GM21619 (cell line): ENCODE results near the gene TCF12.

Experiments used
- ATAC-seq: cut with Tn5 transposase; IDR thresholded peaks from one replicate; pipeline ENCODE4 v1.9.1; 2021; ENCODE audit not compliant: unreplicated experiment

Gene TCF12

DNA sequence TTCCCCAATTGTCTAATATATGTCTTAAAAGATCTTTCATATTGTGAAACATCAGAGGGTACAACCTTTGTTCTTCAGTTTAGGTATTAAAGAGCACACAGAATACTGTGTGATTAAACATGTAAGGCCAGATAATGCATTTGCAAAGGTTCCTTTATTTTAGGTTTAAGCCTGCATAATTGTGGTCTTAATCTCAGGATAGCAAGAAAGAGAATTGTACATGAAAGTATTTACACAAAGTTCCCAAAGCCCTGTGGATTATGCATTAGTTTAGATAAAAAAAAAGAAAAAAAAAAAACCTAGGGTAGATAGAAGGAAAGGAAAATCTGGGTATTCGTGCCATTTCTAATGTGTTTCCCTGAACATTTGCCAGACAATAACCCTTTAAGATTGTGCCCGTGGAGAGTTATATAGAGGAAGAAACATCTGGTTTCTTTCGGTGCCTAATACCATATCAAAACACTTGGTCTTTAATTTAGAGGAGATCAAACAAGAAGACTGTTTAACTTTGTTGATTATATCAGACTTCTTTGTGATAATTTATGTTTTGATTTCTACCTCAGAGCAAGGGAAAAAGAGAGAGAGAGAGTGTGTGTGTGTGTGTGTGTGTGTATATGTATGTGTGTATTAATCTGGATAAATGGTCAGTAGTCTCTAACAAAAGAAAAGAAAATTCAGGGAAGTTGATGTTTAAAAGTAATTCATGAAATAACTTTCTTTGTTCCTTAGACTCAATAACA, 318.3 kb downstream of the TCF12 start:
- ATAC-seq: no peak

- no peak for ATAC-seq
Observed at GRCh38 chr15:57237301-57237642, 318.8 kb downstream of the TCF12 start.

DNA sequence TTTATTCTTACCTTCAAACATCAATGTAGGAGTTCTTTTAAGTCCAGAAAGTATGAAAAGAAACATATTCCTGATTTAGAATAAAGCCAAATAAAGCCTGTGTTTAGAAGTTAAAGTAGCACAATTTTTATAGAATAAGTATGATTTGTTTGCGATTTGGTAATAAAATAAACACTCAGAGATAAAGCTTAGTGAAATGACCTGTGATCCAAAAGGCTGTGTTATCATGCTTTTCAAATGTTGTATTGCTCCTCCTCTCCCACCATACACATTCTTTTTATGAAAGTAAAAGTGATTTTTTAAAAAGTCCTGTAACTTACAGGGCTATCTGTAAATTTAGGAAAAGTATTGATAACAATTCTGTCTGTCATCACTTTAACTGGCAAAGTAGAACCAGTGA, 319.2 kb downstream of the TCF12 start:
- no peak for ATAC-seq

DNA sequence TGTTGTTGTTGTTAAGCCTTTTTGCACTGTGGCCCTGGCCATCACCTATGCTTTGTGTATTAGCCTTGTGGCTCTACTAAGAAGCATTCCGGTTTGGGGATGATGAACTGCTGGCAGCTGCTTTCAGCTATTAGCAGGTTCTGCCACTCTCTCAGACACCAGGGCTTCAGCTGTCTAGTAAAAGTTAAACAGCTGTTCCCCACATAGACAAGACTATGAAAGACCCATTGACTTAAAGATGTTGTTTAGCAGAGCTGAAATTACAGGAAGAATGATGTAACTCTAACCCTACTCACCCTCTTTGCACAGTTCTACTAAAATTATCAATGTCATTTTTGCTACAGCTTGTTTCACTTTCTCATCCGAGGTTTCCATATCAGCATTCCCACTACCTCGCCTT, 326.7 kb downstream of the TCF12 start:
- no peak for ATAC-seq

- ATAC-seq: no peak
Observed at GRCh38 chr15:57245714-57246113, 327.3 kb downstream of the TCF12 start.

DNA sequence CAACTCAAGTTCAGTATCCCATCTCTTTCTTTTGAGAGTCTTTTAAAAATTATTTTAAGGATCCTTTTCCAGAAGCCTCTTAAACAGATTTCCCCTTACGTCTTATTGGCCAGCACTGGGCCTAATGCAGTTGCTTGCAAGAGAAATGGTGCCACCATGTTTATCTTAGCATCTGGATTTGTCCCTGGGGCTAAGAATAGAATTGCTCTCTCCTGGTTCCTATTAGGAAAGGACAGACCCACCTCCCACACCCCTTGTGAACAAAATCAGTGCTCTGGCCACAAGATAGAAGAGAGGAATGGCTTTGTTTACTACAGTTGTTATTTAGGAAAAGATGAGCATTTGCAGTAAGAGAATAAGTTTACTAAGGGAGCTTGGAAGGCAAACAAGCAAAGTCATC, 329.6 kb downstream of the TCF12 start:
- ATAC-seq: no peak

- ATAC-seq: no peak
Observed at GRCh38 chr15:57251308-57251707, 332.9 kb downstream of the TCF12 start.

DNA sequence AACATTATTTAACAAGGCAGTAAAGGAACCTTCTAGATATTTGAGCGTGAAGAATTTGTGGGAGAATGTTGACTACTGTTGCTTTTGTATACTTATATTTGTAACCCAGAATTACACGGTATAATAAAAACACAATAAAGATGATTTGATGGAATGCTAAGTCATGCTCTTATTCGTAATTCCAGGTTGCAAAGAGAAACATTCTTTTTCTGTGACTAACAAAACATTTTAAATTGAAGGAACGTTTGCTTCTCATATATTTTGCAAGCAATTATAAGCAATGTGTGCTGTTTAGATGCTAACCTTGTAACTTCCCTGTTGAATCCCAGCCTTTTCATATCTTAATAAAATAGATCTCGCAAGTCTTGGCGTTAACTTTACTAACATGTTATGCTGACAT, 333.5 kb downstream of the TCF12 start:
- ATAC-seq: no peak

GRCh38 chr15:57253082-57253481, 334.6 kb downstream of the TCF12 start:
- ATAC-seq: no peak

DNA sequence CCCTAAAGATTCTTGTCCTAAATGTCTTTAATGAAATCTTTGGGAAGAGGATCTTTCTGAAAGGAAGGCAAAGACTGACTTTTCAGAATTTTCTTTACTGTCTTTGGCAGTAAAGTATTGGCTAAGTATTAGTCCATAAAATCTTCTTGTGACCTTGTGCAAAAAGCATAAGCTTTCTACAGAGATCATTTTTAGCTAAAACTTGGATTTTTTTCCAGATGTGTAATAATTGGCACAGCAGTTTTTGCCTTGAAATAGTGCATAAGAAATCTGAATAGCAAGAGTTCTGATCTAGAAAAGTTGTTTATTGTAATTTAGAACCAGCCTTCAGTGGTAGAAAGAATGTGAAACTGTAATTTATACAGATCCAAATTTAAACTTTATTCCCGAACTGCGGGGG, 335.1 kb downstream of the TCF12 start:
- ATAC-seq: no peak

DNA sequence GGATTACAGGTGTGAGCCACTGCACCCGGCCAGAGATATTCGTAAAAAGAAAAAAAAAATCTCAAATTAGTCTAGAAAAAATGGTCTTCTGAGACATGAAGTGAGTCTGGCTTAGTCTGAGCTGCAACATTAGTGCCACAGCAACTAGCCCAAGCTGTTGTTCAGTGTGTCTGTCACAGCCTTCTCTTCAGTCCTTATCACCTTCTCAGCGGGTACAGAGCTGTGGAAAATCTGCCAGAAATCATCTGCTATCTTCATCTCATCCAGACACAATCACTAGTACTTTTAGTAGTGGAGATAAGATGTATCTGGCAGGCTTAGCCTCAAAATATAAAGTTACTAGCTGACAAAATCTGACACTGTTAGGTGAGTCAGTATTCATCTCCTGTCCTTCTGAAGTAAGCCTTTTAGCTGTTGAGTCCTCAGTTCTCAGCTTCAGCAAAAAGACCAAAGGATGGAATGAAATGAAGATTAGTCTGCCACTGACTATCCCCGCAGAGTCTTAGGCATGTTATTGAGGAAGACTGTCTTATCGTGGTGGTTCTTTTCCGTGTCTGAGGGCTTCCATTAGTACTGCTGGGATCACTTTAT, 337.4 kb downstream of the TCF12 start:
- ATAC-seq: no peak

GRCh38 chr15:57256939-57257338, 338.5 kb downstream of the TCF12 start:
- ATAC-seq: no peak

DNA sequence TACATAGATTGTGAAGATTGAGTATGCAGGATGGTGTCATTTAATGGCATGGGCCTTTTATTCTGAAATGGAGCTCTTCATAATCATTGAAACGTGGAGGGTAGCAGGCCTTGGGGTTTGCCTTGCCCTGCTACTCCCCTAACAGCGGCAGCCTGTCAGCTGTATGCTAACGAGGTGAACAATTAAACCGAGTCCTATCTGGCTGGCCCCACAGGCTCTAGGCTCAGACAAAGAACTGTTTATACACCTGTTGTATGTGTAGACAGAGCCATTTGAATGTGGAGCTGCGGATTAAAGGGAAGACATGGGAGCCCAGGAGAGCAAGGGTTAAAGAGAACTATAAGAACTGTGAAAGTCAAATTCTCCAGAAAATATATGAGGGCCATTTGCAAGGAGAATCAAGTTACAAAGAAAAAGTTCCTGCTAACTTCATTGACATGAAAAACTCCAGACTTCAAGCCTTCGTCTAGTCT, 341.2 kb downstream of the TCF12 start:
- no peak for ATAC-seq

DNA sequence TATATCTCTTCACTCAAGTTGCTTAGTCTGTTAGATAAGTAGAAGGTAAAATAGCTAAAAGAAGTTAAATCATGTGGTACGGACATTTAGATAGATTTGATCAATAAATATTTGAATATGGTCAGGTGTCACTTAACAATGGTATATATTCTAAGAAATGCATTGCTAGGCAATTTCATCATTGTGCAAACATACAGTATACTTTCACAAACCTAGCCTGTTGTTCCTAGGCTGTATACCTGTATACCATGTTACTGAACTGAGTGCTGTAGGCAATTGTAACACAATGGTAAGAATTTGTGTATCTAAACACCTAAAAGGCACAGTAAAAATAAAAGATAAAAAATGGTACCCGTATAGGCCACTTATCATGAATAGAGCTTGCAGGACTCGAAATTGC, 345.1 kb downstream of the TCF12 start:
- no peak for ATAC-seq

- ATAC-seq: no peak
Observed at GRCh38 chr15:57272771-57273357, 354.4 kb downstream of the TCF12 start.

- ATAC-seq: no peak
Observed at GRCh38 chr15:57273402-57273801, 355.0 kb downstream of the TCF12 start.

DNA sequence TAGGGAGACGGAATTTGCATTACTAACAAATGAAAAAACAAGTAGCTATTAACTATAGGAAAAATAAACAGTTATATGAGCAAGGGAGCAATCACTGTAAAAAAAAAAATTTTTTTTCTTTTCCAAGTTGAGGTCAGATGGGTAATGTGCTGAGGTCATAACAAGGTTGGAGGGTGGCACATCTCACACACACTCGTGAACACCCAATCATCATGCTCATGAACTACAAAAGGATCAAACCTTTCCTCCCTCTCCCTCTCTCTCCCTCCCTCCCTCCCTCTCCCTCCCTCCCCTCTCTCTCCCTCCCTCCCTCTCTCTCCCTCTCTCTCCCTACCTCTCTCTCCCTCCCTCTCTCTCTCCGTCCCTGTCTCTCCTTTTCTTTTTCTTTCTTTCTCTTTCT, 360.0 kb downstream of the TCF12 start:
- no peak for ATAC-seq

DNA sequence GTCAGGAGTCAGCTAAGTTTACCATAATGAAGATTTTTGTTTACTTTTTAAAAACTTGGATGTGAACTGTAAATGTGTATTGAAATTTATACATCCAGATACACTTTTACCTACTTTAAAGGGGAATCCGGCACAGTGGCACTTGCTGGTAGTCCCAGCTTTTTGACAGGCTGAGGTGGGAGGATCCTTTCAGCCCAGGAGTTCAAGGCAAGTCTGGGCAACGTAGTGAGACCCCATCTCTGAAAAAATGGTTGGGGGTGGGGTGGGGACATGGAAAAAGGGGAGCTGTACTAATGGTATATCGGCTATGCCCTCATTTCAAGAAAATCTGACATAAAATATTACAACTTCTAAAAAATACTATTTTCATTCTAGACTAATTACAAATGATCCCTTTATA, 362.0 kb downstream of the TCF12 start:
- no peak for ATAC-seq

DNA sequence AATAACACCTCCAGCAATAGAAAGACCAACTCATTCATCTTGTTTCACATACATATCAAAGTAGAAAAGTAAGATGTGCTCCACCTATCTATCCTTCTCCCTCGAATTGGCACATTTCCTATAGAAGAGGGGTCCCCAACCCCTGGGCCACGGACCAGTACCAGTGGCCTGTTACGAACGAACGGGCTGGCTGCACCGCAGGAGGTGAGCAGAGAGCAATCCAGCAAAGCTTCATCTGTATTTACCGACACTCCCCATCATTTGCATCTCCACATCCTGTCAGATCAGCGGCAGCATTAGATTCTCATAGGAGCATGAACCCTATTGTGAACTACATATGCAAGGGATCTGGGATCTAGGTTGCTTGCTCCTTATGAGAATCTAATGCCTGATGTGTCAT, 362.9 kb downstream of the TCF12 start:
- peak; percentile 53 for ATAC-seq

DNA sequence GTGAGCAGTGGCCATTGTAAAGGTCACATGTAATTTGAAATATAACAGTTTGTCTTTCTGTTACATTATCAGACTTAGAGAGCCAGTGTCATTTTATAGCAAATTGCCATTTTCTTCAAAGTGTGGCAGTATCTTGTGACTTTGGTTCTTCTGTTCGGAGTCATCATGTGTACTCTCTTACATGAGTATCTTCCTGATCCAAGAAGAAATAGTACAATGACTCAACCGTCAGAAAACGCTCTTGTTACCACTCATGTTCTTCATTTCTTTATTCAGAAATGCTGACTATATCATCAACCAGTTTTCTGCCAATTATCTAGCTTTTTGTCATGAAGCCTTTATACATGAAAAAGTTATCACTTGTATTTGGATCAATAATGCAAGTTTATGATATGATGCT, 364.2 kb downstream of the TCF12 start:
- ATAC-seq: no peak

DNA sequence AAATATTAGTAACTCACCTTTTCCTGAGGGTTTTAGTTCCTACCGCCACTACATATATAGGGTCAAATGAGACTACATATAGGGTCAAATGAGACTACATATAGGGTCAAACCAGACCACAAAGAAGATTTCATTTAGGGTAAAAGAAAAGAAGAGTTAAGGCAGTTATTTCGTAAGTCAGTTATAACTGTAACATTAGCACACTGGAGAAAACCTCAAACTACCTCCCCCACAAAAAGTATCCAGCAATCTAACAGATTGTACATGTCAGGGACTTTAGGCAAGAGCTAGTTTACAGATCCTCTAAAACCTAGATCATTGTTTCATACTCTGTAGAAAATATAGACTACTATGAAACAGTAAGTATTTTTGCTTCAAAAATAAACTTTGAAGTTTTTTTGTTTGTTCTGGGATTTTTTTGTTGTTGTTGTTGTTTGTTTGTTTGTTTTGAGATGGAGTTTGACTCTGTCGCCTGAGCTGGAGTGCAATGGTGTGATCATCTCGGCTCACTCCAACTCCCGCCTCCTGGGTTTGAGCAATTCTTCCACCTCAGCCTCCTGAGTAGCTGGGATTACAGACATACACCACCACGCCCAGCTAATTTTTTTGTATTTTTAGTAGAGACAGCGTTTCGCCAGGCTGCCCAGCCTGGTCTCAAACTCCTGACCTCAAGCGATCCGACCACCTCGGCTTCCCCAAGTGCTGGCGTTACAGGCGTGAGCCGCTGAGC, 365.5 kb downstream of the TCF12 start:
- peak; percentile 5 for ATAC-seq

DNA sequence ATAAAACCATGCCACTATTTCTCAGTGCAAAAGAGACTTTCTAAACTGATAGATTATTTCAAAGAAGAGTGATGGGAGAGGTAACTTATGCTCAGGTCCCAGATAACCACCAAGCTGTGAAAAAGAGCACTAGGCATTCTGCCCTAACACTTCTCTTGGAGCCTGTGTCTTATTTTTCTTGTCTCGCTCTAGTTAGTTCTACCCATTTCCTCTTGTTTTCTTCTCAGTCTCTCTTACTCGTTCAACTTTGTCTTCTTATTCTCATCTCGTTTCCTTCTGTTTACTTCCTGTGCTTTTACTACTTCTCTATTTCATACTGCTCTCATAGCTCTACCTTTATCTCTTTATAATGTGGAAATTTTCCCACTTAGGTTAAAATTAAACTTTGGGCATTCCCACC, 366.1 kb downstream of the TCF12 start:
- peak; percentile 38 for ATAC-seq
